ENCODE data around the gene ACER2. TPM values are rescaled to one million over a fixed set of nuclear protein-coding genes. Genes with fewer than 3 reads are reported as not detected.
"Not testable (repeated sequence)": the region's sequence is repeated elsewhere in the genome, so short reads cannot be mapped to it uniquely, and the experiment has no call there.

ACER2 gene
- total RNA-seq, 4 donors from 2014 or later = 2.8 to 13.2 (median 9.3) TPM

- intact Hi-C loops (cut with DNase I; ENCODE audit: low total_unique reads) = no loop called here
- in situ Hi-C loops (cut with MboI; ENCODE audit: low pct_ligation_motif_present in 1 of 4, low pct_unique_long_range_greater_than_20kb in 1 of 4, low sequenced_read_pairs in 3 of 4) = loop anchor here in 1 of 4 donors (25.0 kb wide), 1 partner anchor 211 kb away; no protein-coding TSS in a partner anchor
- H3K36me3 ChIP-seq = no peaks in the 10 kb centered on the region
- TF ChIP-seq EP300 (IDR thresholded peaks at IDR 0.05; ENCODE audit: low read depth) = no peak
- no peak for TF ChIP-seq CTCF (IDR thresholded peaks at IDR 0.05)
- no peak for TF ChIP-seq POLR2A (IDR thresholded peaks at IDR 0.05)
- no peak for TF ChIP-seq POLR2AphosphoS5 (IDR thresholded peaks at IDR 0.05)
- H3K27ac ChIP-seq = peak overlapping the region in 3 of 4 donors; percentile 13 to 45 (median 43)
- no peak overlapping the region for H3K4me3 ChIP-seq
- H3K4me1 ChIP-seq = peaks cover 0 to 6% (median 0%) of the 10 kb centered on the region in 4 donors
- no peaks in the 10 kb centered on the region for H3K27me3 ChIP-seq
- WGBS, 2 donors (ENCODE audit: low coverage in 1 of 2) = 0 to 36% methylated on average over 1 of the region's 1 CpG
- no peak for DNase-seq
- H3K9me3 ChIP-seq = no peaks in the 10 kb centered on the region
Observed at GRCh38 chr9:19397845-19398244, 11.0 kb upstream of the ACER2 start.

- H3K9me3 ChIP-seq; H3K36me3 ChIP-seq; DNase-seq; H3K27ac ChIP-seq; H3K4me3 ChIP-seq; H3K27me3 ChIP-seq; intact Hi-C loops (cut with DNase I; ENCODE audit: low total_unique reads); H3K4me1 ChIP-seq; in situ Hi-C loops (cut with MboI; ENCODE audit: low pct_ligation_motif_present in 1 of 4, low pct_unique_long_range_greater_than_20kb in 1 of 4, low sequenced_read_pairs in 3 of 4): not testable (repeated sequence)
- 78 to 84% methylated on average over 3 to 4 of the region's 4 CpGs for WGBS, 2 donors (ENCODE audit: low coverage in 1 of 2)
Observed at GRCh38 chr9:19403231-19403630, 5.6 kb upstream of the ACER2 start.

- in situ Hi-C loops (cut with MboI; ENCODE audit: low pct_ligation_motif_present in 1 of 4, low pct_unique_long_range_greater_than_20kb in 1 of 4, low sequenced_read_pairs in 3 of 4) (no loop called here), intact Hi-C loops (cut with DNase I; ENCODE audit: low total_unique reads) (no loop called here)
- Histone ChIP-seq H3K36me3 (no peaks in the 10 kb centered on the region), H3K9me3 (no peaks in the 10 kb centered on the region), H3K27me3 (no peaks in the 10 kb centered on the region), H3K4me3 (no peak overlapping the region), H3K27ac (peak overlapping the region in 2 of 4 donors; percentile 23 to 50), H3K4me1 (peaks cover 0 to 13% (median 0%) of the 10 kb centered on the region in 4 donors)
- WGBS, 2 donors (ENCODE audit: low coverage in 1 of 2) = 73% methylated on average over 4 of the region's 4 CpGs; no CpG with 5 or more reads in 1 of the 2 donors
- DNase-seq = no peak
- TF ChIP-seq POLR2AphosphoS5 (IDR thresholded peaks at IDR 0.05) (no peak), POLR2A (IDR thresholded peaks at IDR 0.05) (no peak), CTCF (IDR thresholded peaks at IDR 0.05) (no peak), EP300 (IDR thresholded peaks at IDR 0.05; ENCODE audit: low read depth) (no peak)
Observed at GRCh38 chr9:19404283-19405075, 4.3 kb upstream of the ACER2 start.

GRCh38 chr9:19405771-19406170 lies 3.0 kb upstream of the ACER2 start:
- Histone ChIP-seq H3K9me3 (no peaks in the 10 kb centered on the region), H3K27ac (no peak overlapping the region), H3K4me3 (no peak overlapping the region), H3K4me1 (peaks cover 0 to 24% (median 6%) of the 10 kb centered on the region in 4 donors), H3K36me3 (no peaks in the 10 kb centered on the region), H3K27me3 (no peaks in the 10 kb centered on the region)
- DNase-seq = no peak
- no peak for TF ChIP-seq POLR2AphosphoS5 (IDR thresholded peaks at IDR 0.05)
- in situ Hi-C loops (cut with MboI; ENCODE audit: low pct_ligation_motif_present in 1 of 4, low pct_unique_long_range_greater_than_20kb in 1 of 4, low sequenced_read_pairs in 3 of 4) = no loop called here
- WGBS, 2 donors (ENCODE audit: low coverage in 1 of 2) = 91 to 100% methylated on average over 1 of the region's 1 CpG
- intact Hi-C loops (cut with DNase I; ENCODE audit: low total_unique reads) = no loop called here

GRCh38 chr9:19408316-19408692 lies 505 bp upstream of the ACER2 start:
- intact Hi-C loops (cut with DNase I; ENCODE audit: low total_unique reads) = no loop called here
- 5 to 33% methylated on average over 2 to 19 of the region's 20 CpGs for WGBS, 2 donors (ENCODE audit: low coverage in 1 of 2)

More at GRCh38 chr9:19408316-19408692, 505 bp upstream of the ACER2 start:
- Histone ChIP-seq H3K4me1 (peaks cover 0 to 24% (median 6%) of the 10 kb centered on the region in 4 donors), H3K9me3 (no peaks in the 10 kb centered on the region), H3K27ac (peak overlapping the region; percentile 80 to 86 (median 82)), H3K36me3 (no peaks in the 10 kb centered on the region), H3K4me3 (peak overlapping the region; percentile 16 to 86 (median 65)), H3K27me3 (no peaks in the 10 kb centered on the region)
- no peak for TF ChIP-seq POLR2A (IDR thresholded peaks at IDR 0.05)
- TF ChIP-seq EP300 (IDR thresholded peaks at IDR 0.05; ENCODE audit: low read depth) = no peak
- no peak for TF ChIP-seq POLR2AphosphoS5 (IDR thresholded peaks at IDR 0.05)
- TF ChIP-seq CTCF (IDR thresholded peaks at IDR 0.05) = no peak
- in situ Hi-C loops (cut with MboI; ENCODE audit: low pct_ligation_motif_present in 1 of 4, low pct_unique_long_range_greater_than_20kb in 1 of 4, low sequenced_read_pairs in 3 of 4) = no loop called here
- no peak for DNase-seq

Data from transverse colon (tissue), 4 donors.